ENCODE results near the gene MEGF6.

MEGF6 gene

DNA sequence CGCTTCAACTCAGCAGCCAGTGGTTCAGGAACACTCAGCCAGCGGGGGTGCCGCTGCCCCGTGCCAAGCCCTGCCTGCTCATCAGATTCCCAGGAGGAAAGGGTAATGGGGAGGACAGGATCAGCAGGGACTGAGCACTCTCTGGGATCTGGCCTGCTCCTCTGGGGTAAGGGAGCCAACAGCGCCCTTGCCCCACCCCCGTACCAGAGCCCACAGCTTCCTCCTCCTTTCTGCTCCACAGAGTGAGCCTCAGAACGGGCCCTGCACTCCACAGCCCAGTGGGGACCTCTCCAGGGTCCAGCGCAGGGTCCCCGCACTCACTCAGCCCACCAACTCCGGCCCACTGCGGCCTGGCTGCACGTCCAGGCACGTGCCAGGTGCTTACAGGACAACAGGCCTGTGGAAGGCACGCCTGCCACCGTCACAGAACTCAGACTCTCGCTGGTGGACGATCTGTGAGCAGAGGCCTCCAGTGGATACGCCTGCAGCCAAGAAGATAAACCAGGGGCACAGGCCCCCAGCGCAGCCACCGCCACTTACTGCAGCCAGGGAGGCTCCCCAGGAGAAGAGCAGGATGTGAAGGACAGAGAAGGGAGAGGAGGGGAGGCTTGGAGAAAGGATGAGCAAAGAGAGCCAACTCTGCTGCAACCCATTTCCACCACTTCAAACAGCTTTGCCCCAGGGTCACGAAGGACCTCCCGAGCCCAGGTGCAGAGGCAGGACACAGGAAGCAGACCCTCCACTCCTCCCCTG lies 2.1 kb downstream of the MEGF6 start:
- DNase-seq = peak in 1 of 56 donors; percentile 20

DNA sequence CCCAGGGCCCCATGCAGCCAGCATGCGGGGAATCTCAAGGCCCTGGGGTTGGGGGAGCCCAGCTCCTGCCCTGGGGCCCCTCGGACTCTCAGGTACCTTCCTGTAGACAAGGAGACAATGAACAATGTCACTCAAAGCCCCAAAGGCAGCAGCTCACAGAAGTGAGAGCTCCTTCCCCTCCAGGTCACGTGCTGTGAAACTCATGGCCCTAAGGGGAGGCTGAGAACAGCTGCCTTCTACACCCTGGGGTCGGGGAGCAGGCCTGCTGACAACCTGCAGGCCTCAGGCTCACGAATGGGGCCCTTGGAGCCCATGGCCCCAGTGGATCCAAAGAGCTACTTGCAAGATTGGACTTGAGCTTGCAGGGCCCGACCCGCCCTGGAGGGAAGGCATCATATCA lies 3.2 kb downstream of the MEGF6 start:
- DNase-seq = no peak

DNA sequence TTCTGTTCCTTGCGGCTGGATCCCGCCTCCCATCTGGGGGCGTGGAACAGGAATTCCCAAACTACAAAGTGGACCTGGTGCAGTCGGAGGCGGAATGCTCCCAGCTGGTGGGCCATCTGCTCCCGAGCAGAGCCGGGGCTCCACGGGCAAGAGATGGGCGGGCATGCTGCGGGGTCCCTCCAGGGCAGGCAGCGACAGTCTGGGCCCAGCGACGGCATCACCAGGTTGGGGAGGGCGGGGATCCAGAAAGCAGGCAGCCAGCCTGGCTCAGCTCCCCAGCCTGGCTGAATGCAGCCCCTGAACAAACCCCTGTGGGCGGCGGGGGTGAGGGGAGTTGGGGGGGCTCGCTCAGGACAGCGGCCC lies 3.6 kb downstream of the MEGF6 start:
- no peak for DNase-seq

DNA sequence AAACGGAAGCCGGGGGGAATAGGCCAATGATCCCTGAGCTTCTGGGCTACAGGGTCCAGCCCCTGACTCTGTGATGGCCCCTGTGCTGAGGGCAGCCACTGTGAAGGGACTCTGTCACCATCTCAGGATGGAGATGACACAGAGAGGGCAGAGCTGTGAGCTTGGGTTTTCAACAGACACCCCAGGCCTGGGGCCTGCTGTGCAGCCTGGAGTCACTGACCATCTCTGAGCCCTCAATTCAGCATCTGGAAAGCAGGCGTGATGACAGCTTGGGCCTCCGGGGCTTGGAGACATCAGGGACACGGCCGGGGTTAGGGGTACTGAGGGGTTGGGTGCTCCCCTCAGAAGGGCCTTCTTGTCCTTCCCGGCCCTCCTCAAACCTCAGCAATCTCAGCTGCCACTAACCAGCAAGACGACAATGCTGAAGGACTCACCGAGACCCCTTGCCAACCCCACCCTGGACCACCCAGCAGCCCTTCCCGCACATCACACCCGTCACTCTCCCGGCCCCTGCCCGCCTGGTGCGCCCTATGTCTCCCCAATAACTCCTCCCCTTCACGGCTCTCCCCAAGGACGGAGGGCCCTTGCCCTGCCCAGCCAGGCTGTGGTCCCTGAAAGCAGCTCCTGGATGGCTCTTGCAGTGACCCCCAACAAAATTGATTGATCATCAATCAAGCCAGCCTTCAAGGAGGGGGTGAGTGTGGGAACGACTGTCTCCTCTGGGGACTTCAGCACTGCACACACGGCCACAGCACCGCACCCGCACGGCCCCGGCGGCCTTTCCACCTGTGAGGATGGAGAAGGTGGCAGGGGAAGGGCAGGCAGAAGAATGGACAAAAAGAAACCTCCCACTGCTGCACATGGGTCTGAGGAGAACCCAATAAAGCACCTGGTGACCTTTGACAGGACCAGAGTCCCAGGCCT lies 4.3 kb downstream of the MEGF6 start:
- DNase-seq = no peak

DNA sequence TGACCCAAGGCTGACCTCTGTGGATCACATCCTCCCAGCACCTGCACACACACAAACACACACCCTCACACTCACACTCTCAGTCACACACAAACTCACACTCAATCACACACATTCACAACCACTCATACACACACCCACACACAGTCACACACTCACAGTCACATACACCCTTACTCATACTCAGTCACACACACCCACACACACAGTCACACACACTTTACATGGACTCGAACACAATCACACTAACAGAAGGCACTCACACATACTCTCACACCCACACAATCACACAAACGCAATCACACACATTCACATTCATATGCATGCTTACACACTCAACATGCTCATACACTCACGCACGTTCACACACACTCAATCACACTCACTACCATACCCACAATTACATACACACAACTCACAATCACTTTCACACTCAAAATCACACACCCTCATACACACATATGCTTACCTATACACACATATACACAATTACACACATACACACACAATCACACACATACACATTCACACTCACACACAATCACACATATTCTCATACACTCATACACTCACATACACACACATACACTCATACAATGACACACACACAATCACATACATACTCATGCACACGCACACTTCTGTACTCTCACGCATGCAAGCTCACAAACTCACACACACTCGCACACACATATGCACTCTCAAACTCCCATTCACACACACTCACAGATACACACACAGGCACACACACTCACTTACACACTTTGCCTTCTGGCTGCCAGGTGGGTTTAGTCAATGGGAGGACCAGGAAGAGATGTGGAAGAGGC lies 6.1 kb downstream of the MEGF6 start:
- DNase-seq = no peak

DNA sequence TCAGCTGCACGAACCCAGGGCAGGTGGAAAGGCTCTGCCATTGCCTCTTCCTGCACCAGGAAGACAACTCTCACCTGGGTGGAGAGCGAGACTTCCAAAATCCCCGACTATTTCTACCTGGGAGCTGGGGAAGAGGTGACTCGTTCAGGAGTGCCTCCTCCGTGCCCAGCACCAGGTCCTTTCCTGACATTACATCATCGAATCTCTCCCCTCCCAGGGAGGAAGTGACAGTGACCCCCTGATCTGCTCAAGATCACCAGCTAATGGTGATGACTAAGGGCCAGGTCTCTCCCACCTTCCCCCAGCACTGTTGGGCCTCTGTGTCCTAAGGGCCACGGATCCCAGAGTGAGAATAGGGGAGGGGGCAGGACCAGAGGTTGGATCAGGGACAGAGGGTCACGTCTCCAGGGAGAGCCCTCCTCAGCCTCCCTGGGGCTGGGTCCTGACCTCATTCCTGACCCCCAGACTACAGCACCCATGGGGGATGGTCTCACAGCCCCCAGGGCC lies 6.8 kb downstream of the MEGF6 start:
- DNase-seq = no peak

DNA sequence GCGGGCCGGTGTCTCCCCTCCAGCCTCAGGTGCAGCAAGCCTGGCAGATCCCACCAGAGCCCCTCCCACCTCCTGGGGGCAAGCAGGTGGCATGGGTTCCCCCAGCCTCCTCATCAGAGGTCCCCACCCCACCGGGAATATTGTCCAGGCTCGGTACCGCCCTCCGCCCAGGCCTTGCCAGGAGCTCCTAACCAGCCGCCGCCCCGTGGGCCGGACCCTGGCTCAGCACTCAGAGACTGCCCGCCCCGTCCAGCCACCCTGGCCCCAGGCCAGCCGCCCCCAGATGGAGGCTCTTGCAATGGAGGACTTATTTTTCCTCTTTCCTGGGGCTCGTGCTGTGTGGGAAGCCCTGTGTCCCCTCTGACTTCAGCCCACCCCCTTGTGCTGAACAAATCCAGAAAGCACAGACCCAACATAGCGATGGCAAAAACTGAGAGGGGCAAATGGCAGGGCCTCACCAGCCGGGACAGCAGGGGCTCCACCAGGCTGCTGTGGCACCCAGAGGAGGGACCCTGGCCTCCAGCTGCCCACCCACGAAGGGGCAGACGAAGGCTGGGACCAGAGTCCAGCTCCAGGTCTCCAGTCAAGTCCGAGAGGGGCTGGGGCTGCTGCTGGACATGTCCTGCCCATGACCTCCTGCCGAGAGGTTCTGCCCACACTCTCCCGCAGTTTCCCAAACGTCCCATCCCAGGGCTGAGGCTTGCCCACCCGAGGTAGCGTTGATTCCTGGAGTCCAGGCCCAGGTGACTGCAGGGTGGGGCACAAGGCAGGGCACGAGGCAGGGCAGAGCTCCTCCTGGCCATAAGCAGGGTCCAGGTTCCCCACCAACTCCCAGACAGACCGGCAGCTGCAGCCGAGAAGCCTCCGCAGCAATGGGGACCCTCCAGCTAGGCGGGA lies 7.5 kb downstream of the MEGF6 start:
- no peak for DNase-seq

DNA sequence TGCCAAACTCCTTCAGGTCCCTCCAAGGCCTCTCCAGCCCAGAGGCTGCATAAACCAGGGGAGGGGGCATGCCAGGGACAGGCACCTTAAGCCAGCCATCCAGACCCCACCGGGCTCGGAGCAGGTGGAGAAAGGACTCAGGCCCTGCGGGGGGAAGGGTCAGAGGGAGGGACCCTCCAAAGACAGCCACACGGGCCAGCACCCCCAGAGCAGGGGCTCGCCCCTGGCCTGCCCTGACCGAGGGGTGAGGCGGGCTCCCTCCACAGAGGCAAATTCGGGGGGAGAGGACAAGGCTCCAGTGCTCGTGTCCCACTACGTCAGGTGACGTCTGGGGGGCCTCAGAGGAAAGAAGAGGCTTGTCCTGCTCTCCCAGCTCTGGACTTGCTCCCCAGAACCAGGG lies 8.2 kb downstream of the MEGF6 start:
- DNase-seq = no peak

DNA sequence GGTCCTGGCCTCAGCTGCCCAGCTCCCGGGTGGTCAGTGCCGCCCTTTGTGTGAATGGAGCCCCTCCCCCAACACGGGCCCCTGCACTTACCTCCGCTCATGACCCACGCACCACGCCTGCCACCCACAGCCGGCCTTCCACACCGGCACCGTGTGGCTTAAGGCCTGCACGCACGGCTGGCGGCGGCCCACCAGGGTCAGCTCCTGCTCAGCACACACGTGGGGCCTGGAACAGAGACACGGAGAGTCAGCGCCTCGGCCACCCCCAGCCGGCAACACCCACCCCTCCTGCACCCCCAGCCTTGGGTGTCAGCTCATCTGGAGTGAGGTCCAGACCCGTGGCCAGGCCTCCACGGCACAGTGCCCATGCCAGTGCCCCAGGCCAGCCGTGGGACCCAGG lies 8.9 kb downstream of the MEGF6 start:
- DNase-seq = no peak

DNA sequence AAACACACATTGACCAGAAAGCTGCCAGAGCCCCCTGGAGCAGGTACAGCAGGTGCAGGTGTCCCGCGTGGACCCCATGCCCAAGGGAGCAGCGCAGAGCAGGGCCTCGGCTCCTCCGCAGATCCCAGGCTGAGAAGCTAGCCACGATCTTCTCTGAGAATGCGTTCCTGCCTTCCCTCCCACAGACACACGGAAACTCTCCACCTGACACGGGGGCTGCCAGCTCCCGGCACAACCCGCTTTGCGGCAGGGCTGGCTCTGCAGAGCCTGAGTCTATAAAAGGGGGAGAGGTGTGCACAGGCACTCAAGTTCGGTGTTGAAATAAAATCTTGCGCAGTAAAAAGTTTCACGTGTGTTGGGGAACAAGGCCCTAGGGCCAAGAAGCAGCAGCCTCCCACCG lies 9.6 kb downstream of the MEGF6 start:
- DNase-seq = peak in 13 of 56 donors; percentile 14 to 81 (median 36)

DNA sequence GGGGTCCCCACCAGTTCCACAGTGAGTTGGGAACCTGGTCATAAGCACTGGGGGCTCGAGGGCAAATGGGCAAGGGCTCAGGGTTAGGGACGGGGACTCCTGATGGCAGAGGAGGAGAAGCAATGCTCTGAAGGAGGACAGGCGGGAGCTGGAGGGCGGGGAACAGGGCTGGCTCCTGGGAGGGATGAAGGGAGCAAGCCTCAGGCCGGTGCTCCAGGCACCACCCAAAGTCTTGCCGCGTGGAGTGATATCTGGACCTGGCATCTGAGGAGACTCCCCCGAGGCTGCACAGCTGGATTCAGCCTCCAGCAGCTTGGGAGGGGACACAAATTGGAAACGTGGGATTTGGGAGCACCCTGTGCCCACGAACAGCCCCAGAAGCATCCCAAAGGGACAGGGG lies 11.0 kb downstream of the MEGF6 start:
- DNase-seq = no peak

DNA sequence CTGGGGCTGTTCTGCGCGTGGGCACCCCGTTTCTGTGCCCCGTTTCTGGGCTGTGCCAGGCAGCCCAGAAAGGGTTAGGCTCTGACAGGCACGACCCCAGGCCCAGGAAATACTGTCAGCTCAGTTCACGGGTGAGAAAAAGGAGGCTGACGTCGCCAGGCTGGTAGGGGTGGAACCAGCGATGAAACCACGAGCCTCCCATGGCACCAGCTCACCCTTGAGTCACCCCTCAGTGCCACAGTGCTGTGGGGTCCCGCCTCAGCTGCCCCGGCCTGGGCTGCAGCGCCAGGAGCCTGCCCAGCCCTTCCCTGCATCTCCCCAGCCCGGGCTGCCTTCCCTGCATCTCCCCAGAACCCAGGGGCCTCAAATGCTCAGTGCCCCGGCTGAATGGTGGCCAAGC lies 11.5 kb downstream of the MEGF6 start:
- no peak for DNase-seq

DNA sequence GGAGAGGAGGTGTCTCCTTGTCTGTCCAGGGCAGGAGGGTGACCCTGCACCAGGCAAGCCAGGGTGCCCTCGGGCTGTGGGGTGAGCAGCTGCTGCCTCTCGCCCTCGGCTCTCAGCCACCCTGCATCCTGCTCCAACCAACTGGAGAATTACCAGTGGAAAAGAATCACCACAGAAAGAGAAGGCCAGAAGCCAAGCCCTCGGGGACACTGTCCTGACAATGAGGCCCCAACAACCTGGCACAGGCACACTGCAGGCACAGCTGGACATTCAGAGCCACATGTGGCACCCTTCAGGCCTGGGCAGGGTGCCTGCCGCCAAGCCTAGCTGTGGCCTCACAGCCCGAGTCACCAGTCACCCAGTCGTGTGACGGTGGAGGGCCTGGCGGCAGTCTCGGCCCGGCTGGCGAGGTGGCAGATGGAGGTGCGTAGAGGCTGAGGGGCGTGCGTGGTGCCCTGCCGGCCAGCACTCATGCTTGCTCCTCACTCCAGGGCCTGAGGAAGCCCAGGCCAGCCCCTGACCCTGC lies 12.0 kb downstream of the MEGF6 start:
- DNase-seq = peak in 4 of 56 donors; percentile 19 to 57 (median 31)

DNA sequence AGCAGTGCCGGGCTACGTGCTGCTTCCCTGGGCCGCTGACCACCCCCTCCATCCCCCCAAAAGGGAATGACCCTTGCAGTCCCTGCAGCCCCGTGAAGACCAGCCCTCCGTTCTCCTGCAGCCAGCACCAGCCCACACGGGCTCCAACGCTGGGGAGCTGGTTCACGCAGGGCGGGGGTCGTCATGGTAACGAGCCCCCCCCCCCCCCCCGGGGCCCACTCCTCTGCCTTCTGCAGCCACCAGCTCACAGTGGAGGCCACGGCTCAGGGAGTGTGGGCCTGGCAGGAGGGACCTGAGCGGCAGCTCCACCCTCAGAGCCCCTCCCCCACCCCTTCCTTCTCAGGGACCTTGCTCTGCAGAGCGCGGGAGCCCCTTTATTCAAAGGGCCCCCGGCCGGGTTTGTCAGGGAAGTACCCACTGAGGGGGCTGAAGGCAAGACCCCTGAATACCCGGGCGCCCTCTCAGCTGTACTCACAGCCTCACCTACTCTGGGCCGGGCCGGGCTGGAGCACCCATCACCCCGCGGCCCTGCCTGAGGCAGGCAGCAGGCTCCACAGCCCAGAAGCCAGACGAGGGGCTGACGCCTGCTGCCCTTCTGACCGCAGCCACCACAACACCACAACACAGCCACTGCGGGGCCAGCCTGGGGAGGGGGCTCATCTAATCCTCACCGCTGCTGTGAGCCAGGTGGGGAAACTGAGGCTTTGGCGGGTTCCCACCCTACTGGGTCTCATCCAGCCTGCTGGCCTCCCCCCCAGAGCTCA lies 12.6 kb downstream of the MEGF6 start:
- no peak for DNase-seq

DNA sequence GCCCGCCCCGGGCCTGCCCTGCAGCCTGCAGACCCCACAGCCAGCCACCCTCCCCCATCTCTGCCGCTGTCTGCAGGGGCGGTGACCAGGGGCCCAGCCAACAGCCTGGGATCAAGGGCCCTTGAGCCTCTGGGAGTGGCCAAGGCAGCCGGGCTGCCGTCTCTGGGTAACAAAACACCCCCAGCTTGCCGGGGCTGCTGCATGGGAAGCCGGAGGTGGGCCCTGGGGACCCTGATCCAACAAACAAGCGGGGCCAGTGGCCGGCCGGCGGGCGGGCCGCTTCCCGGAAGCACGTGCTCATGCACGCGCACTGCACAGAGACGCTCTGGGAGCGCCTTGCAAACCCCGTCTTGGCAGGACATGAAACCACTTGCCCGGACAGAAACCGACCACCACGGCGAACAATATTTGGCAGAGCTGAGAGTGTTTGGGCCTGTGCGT lies 13.2 kb downstream of the MEGF6 start:
- peak in 3 of 56 donors; percentile 28 to 54 (median 30) for DNase-seq

DNA sequence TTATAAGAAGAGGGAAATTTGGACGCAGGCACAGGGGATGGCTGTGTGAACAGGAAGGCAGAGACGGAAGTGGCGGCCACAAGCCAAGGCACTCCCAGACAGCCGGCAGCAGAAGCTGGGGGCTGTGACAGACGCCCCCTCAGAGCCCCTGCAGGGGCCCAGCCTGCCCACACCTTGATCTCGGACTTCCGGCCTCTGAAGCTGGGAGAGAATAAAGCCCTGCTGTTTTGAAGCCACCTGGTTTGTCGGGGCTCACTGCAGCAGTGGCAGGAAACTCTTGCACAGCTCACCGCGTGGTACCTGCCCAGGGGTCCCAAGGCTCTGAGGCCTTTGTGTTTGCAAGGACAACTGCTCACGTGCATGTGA lies 13.7 kb downstream of the MEGF6 start:
- no peak for DNase-seq

DNA sequence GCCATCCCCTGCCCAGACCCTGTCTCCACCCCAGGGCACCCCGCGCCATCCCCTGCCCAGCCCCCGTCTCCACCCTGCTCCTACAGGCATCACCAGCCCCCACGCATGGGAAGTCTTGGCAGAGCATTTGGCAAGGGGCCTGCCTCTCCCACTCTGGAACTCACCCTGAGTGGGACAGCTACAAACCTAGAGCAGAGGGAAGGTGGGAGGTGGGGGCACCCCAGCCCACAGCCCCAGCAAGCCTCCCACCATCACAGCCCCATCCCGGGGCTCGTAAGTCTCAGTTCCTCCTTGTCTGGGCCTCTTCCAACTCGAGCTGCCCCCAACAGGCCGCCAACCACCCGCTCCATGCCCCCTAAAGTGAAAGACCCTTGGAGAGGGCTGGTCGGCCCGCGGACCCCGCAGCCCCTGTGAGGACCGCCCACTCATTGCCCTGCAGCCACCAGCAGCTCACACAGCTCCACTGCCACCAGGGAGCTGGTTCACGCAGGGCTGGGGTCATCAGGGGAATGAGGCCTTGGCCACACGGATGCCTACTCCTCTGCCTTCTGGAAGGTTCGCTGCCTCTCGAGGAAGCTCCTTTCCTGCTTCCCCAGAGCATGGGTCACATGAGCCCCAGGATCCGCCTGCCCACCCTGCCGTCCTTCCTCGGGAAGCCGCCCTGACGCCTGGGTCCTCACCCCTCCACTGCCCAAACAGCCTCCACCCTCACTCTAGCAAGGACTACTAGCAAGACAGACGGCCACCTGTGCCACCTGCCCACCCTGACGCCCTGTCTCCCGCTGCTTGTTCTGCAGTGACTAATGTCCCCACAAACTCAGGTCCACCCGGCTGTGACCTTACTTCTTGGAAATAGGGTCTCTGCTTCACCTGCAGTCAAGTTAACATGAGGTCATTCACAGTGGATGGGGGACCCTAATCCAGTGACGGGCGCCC lies 14.4 kb downstream of the MEGF6 start:
- no peak for DNase-seq

DNA sequence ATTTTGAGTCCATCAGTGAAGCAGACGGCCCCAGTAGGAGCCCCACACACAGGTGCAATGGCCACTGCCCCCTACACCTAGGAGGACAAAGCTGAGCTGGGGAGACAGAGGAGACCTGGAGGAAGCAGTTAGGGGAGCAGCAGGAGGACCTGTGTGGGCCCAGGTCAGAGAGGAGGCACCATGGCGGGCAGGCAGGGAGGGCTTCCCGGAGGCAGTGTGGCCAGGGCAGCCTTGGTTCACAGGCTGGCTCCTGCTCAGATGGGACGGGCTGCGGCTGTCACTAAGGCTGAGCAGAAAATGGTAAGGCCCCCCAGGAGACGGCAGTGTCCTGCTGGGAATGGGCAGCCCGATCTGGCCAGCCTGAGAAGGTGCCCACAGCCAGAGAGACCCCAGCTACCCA lies 15.4 kb downstream of the MEGF6 start:
- no peak for DNase-seq
